Thoracic aorta (tissue), 2 donors: ENCODE data around the gene TNNC2. TPM values are rescaled to one million over a fixed set of nuclear protein-coding genes. Genes with fewer than 3 reads are reported as not detected.

Source experiments
- ATAC-seq: fragments of 150-250 bp; one replicate; pipeline ENCODE4 v1.8.0; 2017; ENCODE audit warnings: low read depth; ENCODE audit not compliant: insufficient number of reproducible peaks, low FRiP score
- DNase-seq: peaks from one replicate; pipeline ENCODE4 v3.0.0-alpha.2; 2020; ENCODE audit warnings: low spot score
- H3K27ac ChIP-seq, 2 donors: fragments of 200-600 bp; sonication (generic); 1 replicate in 1 of 2; 2 replicates in 1 of 2; pipeline ENCODE4 v1.5.1; 2016; ENCODE audit warnings: mild to moderate bottlenecking in 2 of 2, moderate library complexity in 2 of 2
- H3K27me3 ChIP-seq: fragments of 200-600 bp; sonication (generic); replicated peaks from 2 replicates; pipeline ENCODE4 v1.6.0; 2016; ENCODE audit warnings: mild to moderate bottlenecking; ENCODE audit not compliant: insufficient read depth
- H3K36me3 ChIP-seq: fragments of 200-600 bp; sonication (generic); one replicate; pipeline ENCODE4 v1.5.1; 2016
- H3K4me1 ChIP-seq, 2 donors: fragments of 200-600 bp; sonication (generic); 1 replicate in 1 of 2; 2 replicates in 1 of 2; pipeline versions ENCODE4 v1.5.1 to v1.6.0; 2016; ENCODE audit warnings: low read depth in 2 of 2, mild to moderate bottlenecking in 1 of 2; ENCODE audit not compliant: control insufficient read depth in 1 of 2
- H3K4me3 ChIP-seq: fragments of 200-600 bp; sonication (generic); 2 replicates; pipeline ENCODE4 v1.5.1; 2016; ENCODE audit warnings: mild to moderate bottlenecking
- H3K9me3 ChIP-seq: fragments of 200-600 bp; sonication (generic); 2 replicates; pipeline ENCODE4 v1.5.1; 2016
- CTCF ChIP-seq: fragments of 200-600 bp; sonication (generic); IDR thresholded peaks from one replicate; pipeline ENCODE4 v1.5.1; 2019; ENCODE audit warnings: antibody characterized with exemption
- total RNA-seq, 2 donors: library from RNA; depleted of rRNA; stranded (reverse); fragments of >200 nt; gene quantifications; one replicate each; pipeline versions ENCODE4 v1.1.0 to v1.2.3, GENCODE V29; 2016

The TNNC2 gene
- total RNA-seq, 2 donors from 2014 or later: not detected

GRCh38 chr20:45779011-45779915, 47.8 kb downstream of the TNNC2 start:
- peak; percentile 93 for DNase-seq
- Histone ChIP-seq H3K27ac (peak overlapping the region; percentile 96 to 98), H3K27me3 (no peaks in the 10 kb centered on the region), H3K36me3 (no peaks in the 10 kb centered on the region), H3K4me3 (peak overlapping the region; percentile 1), H3K9me3 (no peaks in the 10 kb centered on the region), H3K4me1 (peaks cover 37 to 62% of the 10 kb centered on the region in 2 donors)
- no peak for TF ChIP-seq CTCF
- ATAC-seq: peak; percentile 87

DNA sequence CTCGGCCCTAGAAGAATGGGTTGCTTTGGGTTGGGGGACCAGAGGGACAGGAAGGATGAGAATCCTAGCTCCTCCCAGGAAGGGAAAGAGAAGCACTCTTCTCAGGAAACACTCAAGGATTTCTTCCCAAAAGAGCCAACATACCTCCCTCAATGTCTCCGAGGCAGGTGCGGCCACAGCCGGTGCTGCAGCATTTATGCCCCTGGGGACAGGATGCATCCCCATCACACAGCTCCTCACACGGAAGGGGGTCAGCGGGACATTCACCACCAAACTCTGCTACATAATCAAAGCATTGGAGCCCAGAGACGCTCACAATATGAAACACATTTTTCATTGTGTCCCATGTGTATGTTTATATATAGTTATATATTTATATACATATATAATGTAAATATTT, 50.2 kb downstream of the TNNC2 start:
- Histone ChIP-seq H3K4me1 (peaks cover 27 to 39% of the 10 kb centered on the region in 2 donors), H3K36me3 (no peaks in the 10 kb centered on the region), H3K27ac (no peak overlapping the region), H3K4me3 (no peak overlapping the region), H3K27me3 (no peaks in the 10 kb centered on the region), H3K9me3 (no peaks in the 10 kb centered on the region)
- ATAC-seq (no peak), DNase-seq (no peak)
- TF ChIP-seq CTCF: no peak

DNA sequence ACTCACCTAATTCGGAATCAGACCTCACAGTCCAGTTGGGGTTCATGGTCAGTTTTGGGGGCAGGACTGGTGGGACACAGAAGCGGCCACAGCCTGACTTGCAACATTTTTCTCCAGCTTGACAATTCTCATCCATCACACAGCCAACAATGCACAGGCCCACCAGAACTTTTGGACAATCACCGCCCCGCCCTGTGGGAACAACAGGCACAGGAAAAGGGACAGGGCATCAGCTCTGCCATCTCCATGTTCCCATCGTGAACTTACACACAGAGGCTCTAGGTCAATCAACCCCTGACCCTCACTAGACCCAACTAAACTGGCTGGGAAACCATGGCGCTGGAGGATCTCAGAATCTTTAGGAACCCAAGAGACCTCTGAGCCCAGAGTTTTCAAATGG, 51.7 kb downstream of the TNNC2 start:
- Histone ChIP-seq H3K9me3 (no peaks in the 10 kb centered on the region), H3K27me3 (no peaks in the 10 kb centered on the region), H3K27ac (no peak overlapping the region), H3K4me3 (no peak overlapping the region), H3K36me3 (no peaks in the 10 kb centered on the region), H3K4me1 (peaks cover 18 to 31% of the 10 kb centered on the region in 2 donors)
- DNase-seq (no peak), ATAC-seq (no peak)
- TF ChIP-seq CTCF: no peak

- Histone ChIP-seq H3K4me1 (peaks cover 15 to 26% of the 10 kb centered on the region in 2 donors), H3K36me3 (no peaks in the 10 kb centered on the region), H3K9me3 (no peaks in the 10 kb centered on the region), H3K27me3 (no peaks in the 10 kb centered on the region), H3K27ac (no peak overlapping the region), H3K4me3 (no peak overlapping the region)
- DNase-seq (no peak), ATAC-seq (no peak)
- no peak for TF ChIP-seq CTCF
Observed at GRCh38 chr20:45774945-45775344, 52.2 kb downstream of the TNNC2 start.

Other genes starting within 250 kb of the TNNC2 start
- gene WFDC8, start 248.0 kb downstream of the TNNC2 start, total RNA-seq: not detected
- not detected for gene WFDC10A, start 197.6 kb downstream of the TNNC2 start, total RNA-seq
- gene WFDC9, start 196.0 kb downstream of the TNNC2 start, total RNA-seq: not detected
- gene WFDC11, start 157.1 kb downstream of the TNNC2 start, total RNA-seq: not detected
- gene WFDC13, start 125.3 kb downstream of the TNNC2 start, total RNA-seq: not detected
- not detected for gene WFDC10B, start 122.3 kb downstream of the TNNC2 start, total RNA-seq
- gene SPINT4, start 105.0 kb downstream of the TNNC2 start, total RNA-seq: not detected
- gene WFDC3, start 35.4 kb downstream of the TNNC2 start, total RNA-seq: not detected
- 10 to 100 TPM; 15.3 to 31.4 TPM for gene DNTTIP1, start 35.4 kb downstream of the TNNC2 start, total RNA-seq
- not detected for gene UBE2C, start 14.7 kb downstream of the TNNC2 start, total RNA-seq
- 100 to 1,000 TPM in 1 of 2 donors, 10 to 100 TPM in 1; 78.2 to 133 TPM for gene SNX21, start 6.5 kb upstream of the TNNC2 start, total RNA-seq
- gene ACOT8, start 30.1 kb upstream of the TNNC2 start, total RNA-seq: 10 to 100 TPM; 20.5 to 45.2 TPM
- gene ZSWIM3, start 30.3 kb upstream of the TNNC2 start, total RNA-seq: 1 to 10 TPM; 3.0 to 6.1 TPM
- gene ZSWIM1, start 53.9 kb upstream of the TNNC2 start, total RNA-seq: 1 to 10 TPM; 6.4 to 7.4 TPM
- 10 to 100 TPM; 16.6 to 16.7 TPM for gene SPATA25, start 60.3 kb upstream of the TNNC2 start, total RNA-seq
- gene NEURL2, start 63.9 kb upstream of the TNNC2 start, total RNA-seq: 10 to 100 TPM; 19.7 to 78.7 TPM
- gene CTSA, start 64.0 kb upstream of the TNNC2 start, total RNA-seq: 100 to 1,000 TPM in 1 of 2 donors, 10 to 100 TPM in 1; 73.7 to 109 TPM
- gene PLTP, start 84.8 kb upstream of the TNNC2 start, total RNA-seq: 100 to 1,000 TPM; 182 to 637 TPM
- gene PCIF1, start 107.4 kb upstream of the TNNC2 start, total RNA-seq: 10 to 100 TPM; 22.6 to 34.7 TPM
- 10 to 100 TPM; 28.8 to 30.1 TPM for gene ZNF335, start 144.9 kb upstream of the TNNC2 start, total RNA-seq
- 1 to 10 TPM in 1 of 2 donors, not detected in 1; 3.7 TPM for gene MMP9, start 181.6 kb upstream of the TNNC2 start, total RNA-seq
- gene SLC12A5, start 201.9 kb upstream of the TNNC2 start, total RNA-seq: not detected